ENCODE data around the gene AJM1. TPM values are rescaled to one million over a fixed set of nuclear protein-coding genes. Genes with fewer than 3 reads are reported as not detected.

The AJM1 gene
- total RNA-seq, 2 experiments from 2014 or later: 2.4 to 5.1 TPM

- no peak for TF ChIP-seq CTCF (conservative IDR thresholded peaks at IDR 0.05; ENCODE audit: low read length)
- TF ChIP-seq EZH2phosphoT487 (IDR thresholded peaks at IDR 0.05; ENCODE audit: borderline replicate concordance, low read depth, low read length): no peak
- Histone ChIP-seq H3K4me1 (ENCODE audit: insufficient read depth, low read length, poor library complexity, severe bottlenecking) (peaks cover 26% of the 10 kb centered on the region), H4K20me1 (ENCODE audit: insufficient read depth, low read length) (no peaks in the 10 kb centered on the region), H3K36me3 (ENCODE audit: insufficient read depth, low read length) (peaks cover 4% of the 10 kb centered on the region), H3K79me2 (ENCODE audit: insufficient read depth, low read depth, low read length) (no peaks in the 10 kb centered on the region), H3K9me2 (ENCODE audit: insufficient read depth, low read length) (no peaks in the 10 kb centered on the region), H3K4me3 (ENCODE audit: low read depth, low read length, poor library complexity, severe bottlenecking) (peak overlapping the region; percentile 87), H3K27ac (ENCODE audit: low read depth, low read length, poor library complexity, severe bottlenecking) (peak overlapping the region; percentile 55), H3K9me3 (ENCODE audit: low read length) (no peaks in the 10 kb centered on the region), H3K4me2 (ENCODE audit: low read length) (peak overlapping the region; percentile 74), H2AFZ (ENCODE audit: low read length) (no peak overlapping the region)
- intact Hi-C loops (cut with micrococcal nuclease; ENCODE audit: unreplicated experiment): no loop called here
- CTCF ChIA-PET (ENCODE audit: unreplicated experiment): interaction anchor here (0.6 kb wide), 1 partner anchor 392 kb away, joined by 3 read pairs; no protein-coding TSS in a partner anchor
- BruUV-seq (replicated peaks): no TSS peak
- peak; percentile 20 for DNase-seq (ENCODE audit: low spot score)
- POLR2A ChIA-PET: interaction anchor here (0.5 to 0.6 kb wide), 5 partner anchors 56 to 797 kb away, joined by 3 to 6 read pairs (median 4); partner anchors contain the start of gene TMEM141
Observed at GRCh38 chr9:136847088-136847825, 5.0 kb downstream of the AJM1 start.

GRCh38 chr9:136847826-136848392 lies 5.6 kb downstream of the AJM1 start:
- no TSS peak for BruUV-seq (replicated peaks)
- H2AFZ ChIP-seq (ENCODE audit: low read length): no peak overlapping the region
- no peak for TF ChIP-seq EZH2phosphoT487 (IDR thresholded peaks at IDR 0.05; ENCODE audit: borderline replicate concordance, low read depth, low read length)
- TF ChIP-seq CTCF (conservative IDR thresholded peaks at IDR 0.05; ENCODE audit: low read length): no peak
- H3K9me2 ChIP-seq (ENCODE audit: insufficient read depth, low read length): no peaks in the 10 kb centered on the region
- H3K4me2 ChIP-seq (ENCODE audit: low read length): peak overlapping the region; percentile 74
- peak overlapping the region; percentile 55 for H3K27ac ChIP-seq (ENCODE audit: low read depth, low read length, poor library complexity, severe bottlenecking)
- peak overlapping the region; percentile 87 for H3K4me3 ChIP-seq (ENCODE audit: low read depth, low read length, poor library complexity, severe bottlenecking)
- no peaks in the 10 kb centered on the region for H4K20me1 ChIP-seq (ENCODE audit: insufficient read depth, low read length)
- POLR2A ChIA-PET: interaction anchor here (0.5 to 0.6 kb wide), 3 partner anchors 57 to 796 kb away, joined by 4 to 6 read pairs (median 4); partner anchors contain the start of gene TMEM141
- intact Hi-C loops (cut with micrococcal nuclease; ENCODE audit: unreplicated experiment): loop anchor here (2.0 kb wide), 1 partner anchor 39 kb away; no protein-coding TSS in a partner anchor
- H3K4me1 ChIP-seq (ENCODE audit: insufficient read depth, low read length, poor library complexity, severe bottlenecking): peaks cover 22% of the 10 kb centered on the region
- CTCF ChIA-PET (ENCODE audit: unreplicated experiment): no interaction called here
- H3K79me2 ChIP-seq (ENCODE audit: insufficient read depth, low read depth, low read length): no peaks in the 10 kb centered on the region
- DNase-seq (ENCODE audit: low spot score): peak; percentile 76
- peaks cover 4% of the 10 kb centered on the region for H3K36me3 ChIP-seq (ENCODE audit: insufficient read depth, low read length)
- H3K9me3 ChIP-seq (ENCODE audit: low read length): no peaks in the 10 kb centered on the region

Measured in OCI-LY7 (cell line).